Sigmoid colon (tissue), 4 donors: ENCODE measurements around the gene EEF1A2.

Source experiments
- CTCF ChIP-seq, 4 experiments: fragments of 450-650 bp in 3 of 4; fragments of 200-600 bp in 1 of 4; IDR thresholded peaks; one replicate each; pipeline ENCODE4 v1.5.1; 2016 to 2019; ENCODE audit warnings: antibody characterized with exemption in 4 of 4, mild to moderate bottlenecking in 3 of 4, moderate library complexity in 2 of 4
- POLR2A ChIP-seq, 2 donors: fragments of 450-650 bp; IDR thresholded peaks; one replicate each; pipeline ENCODE4 v1.6.1; 2016; ENCODE audit warnings: antibody characterized with exemption in 2 of 2, mild to moderate bottlenecking in 2 of 2, moderate library complexity in 2 of 2
- POLR2AphosphoS5 ChIP-seq, 4 donors: sonication (generic); formaldehyde crosslinking; IDR thresholded peaks; one replicate each; pipeline ENCODE4 v1.6.1; 2017; ENCODE audit warnings: antibody characterized with exemption in 4 of 4

- TF ChIP-seq POLR2A (IDR thresholded peaks at IDR 0.05) (no peak), CTCF (IDR thresholded peaks at IDR 0.05) (no peak), POLR2AphosphoS5 (IDR thresholded peaks at IDR 0.05) (no peak)
Measured at GRCh38 chr20:63447320-63447719, 51.6 kb downstream of the EEF1A2 start.
